KMS-11 (cell line): ENCODE results near the gene EXOC6B.

ENCODE experiments used
- H2AFZ ChIP-seq: fragments of 200-600 bp; sonication (generic); 2 replicates; pipeline ENCODE4 v1.6.1; 2016; ENCODE audit warnings: antibody characterized with exemption, mixed run types, low read depth
- H3K27ac ChIP-seq: fragments of 200-600 bp; sonication (generic); 2 replicates; pipeline ENCODE4 v1.6.1; 2016; ENCODE audit warnings: mild to moderate bottlenecking, mixed run types
- H3K27me3 ChIP-seq: fragments of 200-600 bp; sonication (generic); 2 replicates; pipeline ENCODE4 v1.6.1; 2017; ENCODE audit warnings: mild to moderate bottlenecking, low read depth, mixed run types, moderate library complexity; ENCODE audit not compliant: insufficient read depth
- H3K36me3 ChIP-seq: fragments of 200-600 bp; sonication (generic); 2 replicates; pipeline ENCODE4 v1.6.1; 2017; ENCODE audit warnings: mild to moderate bottlenecking, mixed run types; ENCODE audit not compliant: insufficient read depth
- H3K4me1 ChIP-seq: fragments of 200-600 bp; sonication (generic); 2 replicates; pipeline ENCODE4 v1.6.1; 2016; ENCODE audit warnings: mild to moderate bottlenecking, low read depth, mixed run types; ENCODE audit not compliant: poor library complexity, severe bottlenecking
- H3K4me2 ChIP-seq: fragments of 200-600 bp; sonication (generic); 2 replicates; pipeline ENCODE4 v1.7.0; 2016; ENCODE audit warnings: mild to moderate bottlenecking, mixed run types
- H3K4me3 ChIP-seq: fragments of 200-600 bp; sonication (generic); IDR thresholded peaks from 2 replicates; pipeline ENCODE4 v1.6.1; 2017; ENCODE audit warnings: low read depth, low read length, mixed read lengths; ENCODE audit not compliant: insufficient read depth
- H3K79me2 ChIP-seq: fragments of 200-600 bp; sonication (generic); 2 replicates; pipeline ENCODE4 v1.6.1; 2016; ENCODE audit warnings: low read depth, mixed run types; ENCODE audit not compliant: insufficient read depth
- H3K9ac ChIP-seq: fragments of 200-600 bp; sonication (generic); 2 replicates; pipeline ENCODE4 v1.6.1; 2016; ENCODE audit warnings: mild to moderate bottlenecking, mixed run types
- H4K20me1 ChIP-seq: fragments of 200-600 bp; sonication (generic); 2 replicates; pipeline ENCODE4 v1.6.1; 2016; ENCODE audit warnings: mild to moderate bottlenecking, mixed run types; ENCODE audit not compliant: insufficient read depth
- CTCF ChIP-seq: fragments of 200-600 bp; sonication (generic); conservative IDR thresholded peaks from 2 replicates; pipeline ENCODE4 v1.6.1; 2017; ENCODE audit warnings: low read depth, mild to moderate bottlenecking, antibody characterized with exemption, low read length, moderate library complexity, mixed read lengths

The EXOC6B gene

GRCh38 chr2:72141032-72141645 is 684.7 kb downstream of the EXOC6B start:
- Histone ChIP-seq H4K20me1 (no peaks in the 10 kb centered on the region), H2AFZ (no peak overlapping the region), H3K27me3 (peaks cover 16% of the 10 kb centered on the region), H3K27ac (no peak overlapping the region), H3K4me2 (no peak overlapping the region), H3K4me3 (no peak overlapping the region), H3K4me1 (peaks cover 6% of the 10 kb centered on the region), H3K36me3 (no peaks in the 10 kb centered on the region), H3K79me2 (no peaks in the 10 kb centered on the region), H3K9ac (no peak overlapping the region)
- no peak for TF ChIP-seq CTCF

- H3K79me2 ChIP-seq, result no peaks in the 10 kb centered on the region
- H3K4me3 ChIP-seq, result no peak overlapping the region
- no peaks in the 10 kb centered on the region for H3K36me3 ChIP-seq
- H4K20me1 ChIP-seq, result no peaks in the 10 kb centered on the region
- H3K27me3 ChIP-seq, result peaks cover 11% of the 10 kb centered on the region; the same call in 1 of the 2 replicates
- no peak overlapping the region for H3K9ac ChIP-seq
- H2AFZ ChIP-seq, result no peak overlapping the region
- H3K27ac ChIP-seq, result no peak overlapping the region
- TF ChIP-seq CTCF, result no peak
- no peak overlapping the region for H3K4me2 ChIP-seq
- H3K4me1 ChIP-seq, result peaks cover under 1% of the 10 kb centered on the region
Measured at GRCh38 chr2:72140621-72140960, 685.2 kb downstream of the EXOC6B start.

- TF ChIP-seq CTCF, result no peak
Measured at GRCh38 chr2:72139874-72140620, 685.8 kb downstream of the EXOC6B start.

GRCh38 chr2:72139471-72139873 is 686.4 kb downstream of the EXOC6B start:
- no peak for TF ChIP-seq CTCF
- H3K4me3 ChIP-seq, result no peak overlapping the region
- no peak overlapping the region for H3K4me2 ChIP-seq
- H2AFZ ChIP-seq, result no peak overlapping the region
- no peaks in the 10 kb centered on the region for H3K79me2 ChIP-seq
- H3K27ac ChIP-seq, result no peak overlapping the region
- no peaks in the 10 kb centered on the region; the same call in 1 of the 2 replicates for H3K27me3 ChIP-seq
- no peak overlapping the region for H3K9ac ChIP-seq
- H3K36me3 ChIP-seq, result no peaks in the 10 kb centered on the region
- no peaks in the 10 kb centered on the region for H3K4me1 ChIP-seq
- no peaks in the 10 kb centered on the region for H4K20me1 ChIP-seq

More at GRCh38 chr2:72139874-72140620, 685.8 kb downstream of the EXOC6B start:
- H2AFZ ChIP-seq, result no peak overlapping the region
- H3K4me1 ChIP-seq, result no peaks in the 10 kb centered on the region
- H3K4me3 ChIP-seq, result no peak overlapping the region
- H3K27ac ChIP-seq, result no peak overlapping the region
- no peak overlapping the region for H3K4me2 ChIP-seq
- H4K20me1 ChIP-seq, result no peaks in the 10 kb centered on the region
- H3K9ac ChIP-seq, result no peak overlapping the region
- H3K27me3 ChIP-seq, result peaks cover 6% of the 10 kb centered on the region; the same call in 1 of the 2 replicates
- H3K79me2 ChIP-seq, result no peaks in the 10 kb centered on the region
- H3K36me3 ChIP-seq, result no peaks in the 10 kb centered on the region
